GM21576 (cell line): Measurements from ENCODE around the gene PDZD8.
"Not testable (repeated sequence)": the region's sequence is repeated elsewhere in the genome, so short reads cannot be mapped to it uniquely, and the experiment has no call there.

Experiments
- ATAC-seq: cut with Tn5 transposase; IDR thresholded peaks from one replicate; pipeline ENCODE4 v1.9.1; 2021; ENCODE audit warnings: mild to moderate bottlenecking, moderate library complexity; ENCODE audit not compliant: unreplicated experiment

PDZD8 gene

GRCh38 chr10:117230107-117230506 is 145.1 kb downstream of the PDZD8 start:
- ATAC-seq: not testable (repeated sequence)

GRCh38 chr10:117228210-117228609 is 147.0 kb downstream of the PDZD8 start:
- ATAC-seq: no peak
